GM21619 (cell line): ENCODE data around the gene SPOCK1.

ENCODE experiments used
- ATAC-seq: cut with Tn5 transposase; IDR thresholded peaks from one replicate; pipeline ENCODE4 v1.9.1; 2021; ENCODE audit not compliant: unreplicated experiment

SPOCK1 gene

DNA sequence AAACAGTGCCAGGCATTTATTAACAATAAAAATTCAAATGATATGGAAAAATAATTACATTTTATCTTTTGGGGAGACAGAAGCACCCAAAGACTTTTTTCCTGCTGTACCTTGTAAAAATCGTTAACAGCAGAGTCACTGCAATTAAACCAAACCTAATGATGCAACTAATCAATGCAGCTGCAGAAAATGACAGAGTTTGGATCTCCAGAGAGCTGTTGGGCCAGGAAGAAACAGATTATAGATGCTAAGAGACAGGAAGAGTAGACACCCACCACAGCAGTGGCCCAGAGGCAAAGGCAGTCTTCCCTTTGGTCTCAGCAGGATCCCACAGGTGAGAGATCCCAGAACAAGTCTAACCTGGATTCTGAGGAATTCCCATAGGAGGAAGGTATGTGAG, 53.0 kb downstream of the SPOCK1 start:
- ATAC-seq: no peak

DNA sequence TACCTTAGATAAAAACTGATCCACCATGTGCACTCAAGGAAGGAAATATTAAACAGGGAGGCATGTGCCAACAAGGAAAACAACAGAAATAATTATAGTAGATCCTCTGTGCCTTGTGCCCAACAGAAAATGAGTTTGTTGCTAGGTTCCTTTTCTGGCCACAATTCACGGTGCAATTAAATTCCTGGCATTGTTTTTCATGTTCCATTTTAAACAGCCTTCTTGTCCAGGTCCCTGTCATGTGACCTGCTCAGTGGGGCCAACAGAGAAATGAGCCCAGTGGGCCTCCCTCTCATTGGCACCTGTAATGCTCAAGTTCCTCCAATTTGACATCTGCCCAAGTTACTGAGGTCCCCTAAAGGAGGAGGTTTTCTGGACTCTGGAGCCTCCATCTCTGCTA, 56.5 kb downstream of the SPOCK1 start:
- no peak for ATAC-seq

DNA sequence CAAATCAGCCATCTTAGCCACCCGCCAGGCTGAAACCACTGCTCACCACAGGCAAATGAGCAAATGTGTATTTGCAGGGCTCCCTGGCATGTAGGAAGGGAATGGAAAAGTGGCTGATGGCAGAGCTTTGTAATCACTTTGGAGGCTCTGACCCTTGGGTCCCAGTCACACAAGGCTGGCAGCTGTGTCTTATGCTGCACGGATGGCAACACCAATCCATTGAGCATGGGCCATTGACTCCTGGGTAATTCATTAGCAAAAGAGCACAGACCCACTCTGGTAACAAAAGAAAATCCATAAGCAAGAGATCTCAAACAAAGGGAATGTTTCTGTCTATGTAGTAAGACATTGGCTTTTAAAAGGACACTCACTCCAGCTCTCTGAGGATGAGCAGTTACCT, 57.6 kb downstream of the SPOCK1 start:
- no peak for ATAC-seq

DNA sequence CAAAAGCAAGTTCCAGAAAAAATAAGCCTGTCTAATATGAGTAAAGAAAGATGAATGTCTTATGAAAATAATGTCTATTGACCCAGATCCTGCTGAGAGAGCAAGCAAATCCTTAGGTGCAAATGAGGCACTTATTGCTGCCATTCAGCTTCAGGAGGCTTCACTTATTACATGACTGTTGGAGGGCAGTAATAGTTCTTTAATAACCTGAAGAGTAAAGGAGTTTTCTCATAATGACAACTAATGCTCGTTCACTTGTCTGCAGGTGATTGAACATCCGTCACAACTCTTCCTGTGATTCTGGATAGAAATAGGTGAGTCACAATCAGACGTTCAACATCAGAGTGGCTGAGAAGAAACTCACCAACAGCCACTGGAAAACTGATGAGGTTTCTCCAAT, 58.3 kb downstream of the SPOCK1 start:
- no peak for ATAC-seq

DNA sequence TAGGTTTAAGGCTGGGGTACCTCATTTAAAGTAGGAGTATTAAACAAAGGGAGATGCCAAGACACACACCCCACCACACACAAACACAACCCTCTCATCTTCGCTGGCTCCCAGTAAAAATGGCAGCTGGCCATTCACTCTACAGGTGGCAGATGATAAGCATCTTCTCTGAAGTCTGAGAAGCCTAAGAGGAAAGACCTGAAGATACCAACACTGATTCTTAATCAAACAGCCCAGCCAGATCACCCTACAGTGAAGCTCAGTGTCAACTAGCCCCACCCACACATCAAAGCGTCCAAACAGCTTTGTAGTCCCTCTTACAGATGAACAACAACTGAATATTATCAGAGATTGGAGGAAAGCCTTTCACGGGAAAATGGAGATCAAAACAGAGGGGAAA, 59.5 kb downstream of the SPOCK1 start:
- ATAC-seq: no peak

DNA sequence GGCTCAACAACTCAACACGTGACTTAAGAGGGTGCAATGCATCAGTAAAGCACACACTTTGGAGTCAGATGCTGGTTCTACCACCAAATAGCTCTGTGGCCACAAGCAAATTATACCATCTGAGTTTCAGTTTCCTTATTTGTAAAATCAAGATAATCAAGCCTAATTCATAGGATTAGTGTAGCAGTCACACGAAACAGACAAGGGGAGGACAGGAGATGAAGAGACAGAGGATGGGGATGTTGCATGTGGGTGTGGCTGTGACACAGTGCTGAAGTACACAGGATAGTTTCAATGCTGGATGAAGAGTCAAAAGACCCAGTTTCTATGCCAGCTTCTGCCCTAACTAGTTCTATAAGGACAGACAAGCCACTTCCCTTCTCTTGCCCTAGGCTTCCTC, 60.2 kb downstream of the SPOCK1 start:
- ATAC-seq: no peak

DNA sequence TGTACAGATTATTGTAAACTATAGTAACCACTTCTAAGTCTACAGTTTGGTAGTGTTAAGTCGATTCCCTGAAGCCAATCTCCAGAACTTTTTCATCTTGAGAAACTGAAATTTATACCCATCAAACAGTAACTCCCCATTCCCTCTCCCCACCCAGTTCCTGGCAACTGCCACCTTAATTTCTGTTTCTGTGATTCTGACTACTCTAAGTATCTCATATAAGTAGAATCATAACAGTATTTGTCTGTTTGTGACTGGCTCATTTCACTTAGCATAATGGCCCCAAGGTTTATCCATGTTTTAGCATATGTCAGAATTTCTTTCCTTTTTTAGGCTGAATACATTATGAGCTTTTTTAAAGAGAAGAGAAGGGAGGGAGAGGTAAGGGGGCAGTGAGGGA, 61.4 kb downstream of the SPOCK1 start:
- no peak for ATAC-seq

DNA sequence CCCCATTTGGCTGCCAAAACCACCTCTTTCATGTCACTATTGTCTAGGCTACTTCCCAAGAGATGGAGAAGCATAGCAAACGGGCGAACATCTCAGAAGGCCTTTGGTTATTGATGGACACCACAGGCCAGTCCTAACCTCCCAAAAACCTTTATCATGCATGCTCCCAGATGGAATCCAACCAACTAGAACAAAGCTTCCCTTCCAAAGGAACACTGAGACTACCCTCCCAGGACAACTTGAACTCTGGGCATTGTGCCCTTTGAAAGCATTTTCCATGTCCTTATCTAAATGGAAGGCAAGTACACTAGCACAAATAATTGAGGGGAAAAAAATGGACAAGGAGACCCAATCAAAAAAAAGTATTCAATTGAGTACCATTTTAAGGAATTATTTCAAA, 65.6 kb downstream of the SPOCK1 start:
- ATAC-seq: no peak

DNA sequence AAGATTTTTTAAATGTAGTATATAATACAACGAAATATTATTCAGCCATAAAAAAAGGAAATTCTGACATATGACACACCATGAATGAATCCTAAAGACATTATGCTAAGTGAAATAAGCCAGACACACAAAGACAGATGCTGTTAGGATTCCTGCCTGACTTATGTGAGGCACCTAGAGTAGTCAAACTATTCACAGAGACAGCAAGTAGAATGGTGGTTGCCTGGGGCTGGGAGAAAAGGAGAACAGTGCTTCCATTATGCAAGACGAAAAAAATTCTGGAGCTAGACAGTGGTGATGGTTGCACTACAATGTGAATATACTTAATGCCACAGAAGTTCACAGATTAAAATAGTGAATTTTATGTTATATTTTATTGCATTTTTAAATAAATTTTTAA, 66.8 kb downstream of the SPOCK1 start:
- no peak for ATAC-seq

DNA sequence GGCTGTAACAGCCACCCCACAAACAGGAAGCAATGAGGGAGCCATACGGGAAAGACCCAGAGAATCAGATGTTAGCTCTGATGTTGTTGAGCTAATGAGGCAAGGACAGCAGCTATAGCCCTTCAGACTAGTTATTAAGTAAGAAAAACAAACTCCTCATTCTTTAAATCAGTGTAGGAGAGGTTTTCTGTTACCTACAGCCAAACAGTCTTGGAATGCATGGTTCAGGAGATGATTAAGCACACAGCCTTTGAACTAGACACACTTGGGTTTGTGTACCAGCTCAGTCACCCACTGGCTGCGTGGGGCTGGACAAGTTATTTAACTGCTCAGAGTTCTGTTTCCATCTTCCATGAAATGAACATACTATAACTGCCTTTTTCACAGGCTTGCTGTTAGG, 68.1 kb downstream of the SPOCK1 start:
- ATAC-seq: no peak

DNA sequence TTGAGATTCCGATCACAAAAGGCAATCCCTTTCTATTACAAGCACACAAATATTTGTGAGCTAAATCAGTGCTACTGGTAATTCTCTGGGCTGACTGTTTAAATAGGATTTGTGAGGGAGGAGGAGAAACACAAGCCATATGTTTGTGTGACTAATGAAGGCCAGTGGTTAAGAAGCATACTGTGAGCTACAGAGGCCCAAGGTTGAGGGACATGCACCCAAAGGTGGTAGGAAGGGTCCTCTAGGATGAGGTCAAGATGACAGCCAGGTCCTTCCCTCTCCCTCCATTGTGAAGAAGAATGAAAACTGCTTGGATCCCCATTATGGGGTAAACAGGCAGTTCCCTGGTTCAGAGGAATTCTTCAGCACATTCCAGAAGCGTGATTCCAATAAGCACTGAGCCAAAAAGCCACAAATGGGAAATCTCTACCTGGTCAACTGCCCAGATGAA, 83.9 kb downstream of the SPOCK1 start:
- no peak for ATAC-seq

DNA sequence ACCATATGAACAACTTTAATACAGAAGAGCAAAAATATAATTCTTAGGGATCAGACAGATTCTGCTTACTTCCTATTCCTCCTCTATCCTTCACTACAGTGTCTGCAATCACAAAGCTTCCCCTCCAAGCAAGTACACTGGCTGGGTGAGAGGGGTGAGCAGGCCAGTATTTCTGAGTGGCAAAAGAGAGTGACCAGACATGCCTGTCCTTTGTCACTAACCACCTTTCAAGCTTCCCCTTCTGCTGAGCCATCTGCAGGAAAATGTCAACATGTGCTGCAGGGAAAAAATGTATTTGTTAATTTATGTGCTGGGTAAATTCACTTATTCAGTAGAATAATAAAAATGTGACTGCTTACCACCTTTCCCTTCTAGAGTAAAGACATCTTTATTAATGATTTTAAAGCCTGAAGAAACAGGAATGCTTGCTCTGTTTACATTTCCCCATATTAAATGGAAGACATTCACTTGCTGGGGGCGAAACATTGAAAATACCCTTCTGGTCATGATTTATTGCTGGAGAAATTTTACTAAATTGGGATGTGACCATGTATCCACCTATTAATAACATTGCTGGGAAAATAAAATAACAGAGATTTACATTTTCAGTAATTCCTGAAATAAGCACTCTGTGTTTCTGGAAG, 84.9 kb downstream of the SPOCK1 start:
- no peak for ATAC-seq

DNA sequence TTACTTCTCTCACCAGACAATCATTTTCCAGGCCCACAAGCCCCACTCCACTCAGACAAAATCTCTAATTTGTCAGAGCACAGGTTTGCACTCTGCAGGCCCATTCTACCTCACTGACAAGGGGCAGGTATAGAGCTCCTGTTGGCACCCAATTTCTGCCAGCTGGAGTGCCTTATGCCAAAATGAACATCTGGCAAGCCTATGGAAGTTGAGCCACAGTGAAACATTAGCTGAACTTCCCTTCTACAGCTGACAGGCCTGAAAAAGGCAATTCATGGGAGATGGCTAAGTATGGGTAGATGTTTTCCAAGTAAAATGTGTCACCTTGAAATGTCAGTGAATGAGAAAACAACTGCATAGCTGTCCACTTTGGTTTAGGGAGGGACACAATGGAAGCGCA, 87.0 kb downstream of the SPOCK1 start:
- no peak for ATAC-seq

DNA sequence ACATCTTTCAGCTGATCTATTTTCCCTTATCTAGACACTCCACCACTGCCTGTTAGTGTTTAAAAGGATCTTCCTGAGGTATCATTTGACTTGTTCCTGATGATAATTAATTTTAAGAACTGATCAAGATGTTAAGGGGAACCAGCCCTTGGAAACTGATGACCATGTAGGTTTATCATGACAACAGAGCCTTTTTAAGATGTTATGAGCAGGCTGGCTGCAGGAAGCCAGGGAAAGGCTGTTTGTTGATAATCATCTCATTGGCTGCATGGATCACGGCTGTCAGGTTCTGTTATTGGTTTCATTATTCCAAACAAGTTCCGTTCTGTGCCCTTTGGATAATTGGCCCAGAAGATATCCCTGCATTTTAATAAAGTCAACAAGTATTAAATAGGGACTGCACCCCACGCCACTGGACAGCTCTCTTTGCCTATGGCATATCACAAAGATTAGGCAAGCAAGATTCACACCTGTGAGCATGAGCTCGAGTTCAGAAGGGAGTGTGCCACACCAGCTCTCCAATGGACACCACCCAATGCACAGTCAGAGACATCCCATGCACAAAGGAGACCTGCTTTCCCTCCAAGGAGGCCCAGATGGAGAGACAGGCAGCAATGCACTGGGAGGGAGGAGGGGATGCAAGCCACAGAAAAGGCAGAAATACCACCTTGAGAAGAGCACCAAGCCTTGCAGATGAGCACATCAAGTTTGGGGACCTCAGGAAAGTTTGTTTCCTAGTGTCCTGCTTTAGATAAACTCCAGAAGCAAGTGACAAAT, 88.7 kb downstream of the SPOCK1 start:
- no peak for ATAC-seq

DNA sequence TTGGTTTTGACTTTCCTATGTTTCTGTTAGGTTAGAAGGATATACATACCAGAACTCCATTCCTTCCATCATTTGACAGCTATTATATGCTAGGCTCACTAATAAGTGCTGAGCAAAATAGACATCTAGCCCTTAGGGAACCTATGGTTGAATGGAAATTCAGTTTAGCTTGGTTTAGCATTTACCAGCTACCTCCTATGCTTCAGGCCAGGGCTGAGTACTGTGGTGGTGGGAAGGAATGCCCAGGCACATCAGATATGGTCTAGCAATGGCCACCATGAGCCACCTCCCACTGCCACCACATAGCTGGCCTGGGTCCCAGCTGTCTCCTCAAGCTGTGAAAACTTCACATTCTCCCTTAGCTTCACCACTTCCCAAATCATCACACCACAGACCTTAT, 89.4 kb downstream of the SPOCK1 start:
- no peak for ATAC-seq

DNA sequence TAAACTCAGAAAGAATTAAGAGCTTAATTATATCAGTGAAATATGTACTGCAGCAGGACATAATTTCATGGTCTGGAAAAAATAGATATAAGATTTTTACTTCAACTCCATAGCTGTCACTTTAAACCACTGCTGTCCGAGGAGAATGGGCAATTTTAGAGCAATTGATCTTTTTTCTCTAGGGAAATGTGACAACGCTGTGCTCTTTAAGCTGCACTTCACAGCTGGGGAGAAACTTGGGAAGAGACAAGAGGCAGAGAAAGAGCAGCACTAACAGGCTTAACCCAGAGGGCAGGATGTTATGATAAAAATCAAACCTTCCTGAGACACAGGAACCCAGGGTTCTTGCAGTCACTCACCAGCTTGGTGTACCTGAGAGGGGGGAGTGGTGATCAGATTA, 92.0 kb downstream of the SPOCK1 start:
- no peak for ATAC-seq

DNA sequence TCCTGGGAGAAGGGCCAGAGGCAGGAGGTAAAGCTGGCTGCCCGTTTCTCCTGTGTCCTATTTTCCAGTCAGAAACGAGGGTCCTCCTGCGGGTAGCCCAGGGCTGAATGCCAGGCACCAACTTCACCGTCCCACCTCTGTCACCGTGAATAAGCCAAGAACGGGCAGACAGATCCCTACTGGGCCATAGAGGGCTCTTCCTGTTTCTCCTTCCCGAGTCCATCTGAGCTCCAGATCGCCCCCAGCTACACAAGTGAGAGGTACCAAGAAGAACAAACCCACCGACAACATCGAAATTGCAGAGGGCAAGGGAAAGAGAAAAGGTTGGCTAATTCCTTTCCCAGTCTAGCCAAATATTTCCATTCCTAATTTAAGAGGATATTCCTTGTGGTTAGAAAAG, 93.7 kb downstream of the SPOCK1 start:
- no peak for ATAC-seq

DNA sequence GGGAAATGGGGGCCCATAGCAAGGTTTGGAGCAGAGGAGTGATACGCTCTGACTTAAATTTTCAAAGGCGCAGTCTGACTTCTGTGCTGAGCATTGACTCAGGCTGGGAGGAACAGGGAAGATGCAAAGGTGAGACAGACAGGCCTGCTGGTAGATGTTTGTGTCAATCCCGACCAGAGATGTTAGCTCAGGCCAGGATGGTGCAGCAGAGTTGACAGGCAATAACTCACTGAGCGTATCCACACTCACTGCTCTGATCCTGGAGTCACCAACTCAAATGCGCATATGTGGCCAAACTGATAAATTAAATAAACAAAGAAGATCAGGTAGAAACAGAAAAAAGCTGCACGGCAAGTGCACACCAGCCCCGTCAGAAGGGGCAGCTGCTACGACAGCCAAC, 95.3 kb downstream of the SPOCK1 start:
- no peak for ATAC-seq

DNA sequence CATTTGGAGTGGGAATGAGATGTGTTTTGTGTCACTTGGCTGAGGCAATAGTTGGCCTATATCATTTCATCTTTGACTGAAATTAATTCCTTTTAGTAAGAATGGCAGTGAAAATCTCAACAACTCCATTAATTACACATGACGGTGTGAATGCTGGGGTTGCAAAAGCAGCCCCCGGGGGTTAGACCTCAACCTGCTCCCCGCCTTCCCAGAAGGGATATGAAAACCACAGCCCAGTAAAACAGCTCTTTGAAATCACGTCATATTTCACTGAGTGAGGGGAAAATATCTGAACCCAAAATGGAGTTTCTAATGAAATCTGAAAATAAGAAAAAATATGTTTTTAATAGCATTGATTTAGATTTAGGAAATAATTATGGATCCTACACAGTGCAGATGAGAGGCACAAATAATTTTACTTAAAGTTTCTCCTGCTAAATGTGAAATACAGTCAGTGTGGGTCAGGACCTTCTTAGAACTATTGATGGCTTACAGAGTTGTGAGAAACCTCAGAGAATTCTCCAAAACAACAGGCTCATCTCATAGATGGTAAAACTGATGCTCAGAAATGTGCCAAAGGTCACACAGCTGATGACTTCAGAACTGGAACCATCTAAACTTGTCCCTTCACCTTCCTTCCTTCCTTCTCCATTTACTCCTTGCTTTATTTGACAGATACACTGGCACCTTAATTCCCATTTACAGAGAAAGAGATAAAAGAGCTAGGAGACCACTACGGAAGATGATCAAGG, 96.5 kb downstream of the SPOCK1 start:
- ATAC-seq: no peak

DNA sequence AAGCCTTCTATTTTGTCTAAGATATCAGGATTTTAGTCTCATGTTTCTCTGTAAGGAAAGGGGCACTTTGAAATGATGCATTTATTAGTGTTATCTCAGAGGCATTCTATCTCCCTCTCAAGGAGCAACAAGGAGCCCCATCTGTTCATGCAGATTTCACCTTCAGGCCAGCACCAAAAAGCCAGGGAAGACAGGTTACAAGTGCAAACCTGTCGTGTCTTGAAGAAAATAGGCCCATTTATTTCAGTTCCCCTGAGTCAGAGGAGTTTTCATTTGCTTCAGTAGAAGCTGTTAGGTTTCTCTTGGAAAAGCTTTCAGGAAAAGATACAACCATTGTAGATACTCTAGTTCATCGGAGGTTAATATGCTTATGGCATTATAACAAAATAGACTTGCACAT, 97.2 kb downstream of the SPOCK1 start:
- no peak for ATAC-seq

DNA sequence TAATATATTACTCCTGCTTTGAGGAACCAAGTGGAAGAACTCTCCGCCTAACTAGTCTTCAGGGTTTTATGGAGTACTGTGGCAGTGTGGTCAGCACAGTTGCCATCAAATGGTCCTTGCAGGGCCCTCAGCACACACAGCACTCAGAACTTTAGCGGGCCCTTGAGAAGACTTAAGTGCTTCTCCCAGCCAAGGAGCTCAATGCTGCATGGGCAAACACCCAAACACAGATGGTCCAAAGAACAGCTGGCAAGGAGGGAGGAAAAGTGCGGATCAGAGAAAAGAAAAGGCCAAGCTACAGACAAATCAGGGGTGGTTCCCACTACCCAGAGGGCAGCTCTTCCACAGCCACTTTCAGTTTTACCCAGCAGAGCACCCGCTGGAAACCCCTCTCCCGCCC, 98.6 kb downstream of the SPOCK1 start:
- no peak for ATAC-seq

DNA sequence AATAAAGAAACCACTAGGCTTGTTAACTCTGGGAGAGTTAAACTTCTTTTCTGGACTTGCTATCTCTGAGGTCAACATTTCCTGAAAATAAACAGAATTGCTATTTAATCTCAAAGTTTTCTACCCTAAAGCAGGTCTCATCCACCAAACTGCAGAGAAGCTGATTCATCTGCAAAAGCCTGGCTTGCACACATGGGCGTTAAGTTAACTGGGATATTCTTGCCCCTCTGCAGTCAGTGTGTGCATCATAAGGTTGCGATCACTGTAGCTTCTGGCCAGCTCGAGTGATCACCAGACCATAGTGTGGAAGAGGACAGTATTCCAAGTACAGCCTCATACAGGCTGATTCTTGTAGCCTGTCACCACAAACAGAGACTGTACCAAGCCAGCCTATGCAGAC, 99.2 kb downstream of the SPOCK1 start:
- ATAC-seq: no peak
